Body of pancreas (tissue), 4 donors: ENCODE data around the gene SPAG9. TPM values are rescaled to one million over a fixed set of nuclear protein-coding genes. Genes with fewer than 3 reads are reported as not detected.
A peak's percentile ranks its signal among the peaks of the same experiment; 100 is the strongest.

Experiments used
- ATAC-seq: fragments of 150-250 bp; one replicate; pipeline ENCODE4 v1.9.1; 2016
- DNase-seq, 4 donors: peaks; one replicate each; pipeline ENCODE4 v3.0.0-alpha.2; 2019
- H3K27ac ChIP-seq, 4 donors: fragments of 200-600 bp; sonication (generic); 1 replicate in 3 of 4; 2 replicates in 1 of 4; pipeline versions ENCODE4 v1.5.1 to v1.6.1; 2016 to 2019; ENCODE audit warnings: mild to moderate bottlenecking in 1 of 4, mixed read lengths in 1 of 4, moderate library complexity in 1 of 4
- H3K27me3 ChIP-seq, 2 donors: fragments of 200-600 bp; sonication (generic); one replicate each; pipeline ENCODE4 v1.6.0; 2016; ENCODE audit warnings: mild to moderate bottlenecking in 1 of 2
- H3K36me3 ChIP-seq, 2 donors: fragments of 200-600 bp; sonication (generic); replicated peaks in 1 of 2; 2 replicates each; pipeline ENCODE4 v1.5.1; 2016; ENCODE audit warnings: low read depth in 2 of 2; ENCODE audit not compliant: insufficient read depth in 1 of 2
- H3K4me1 ChIP-seq: fragments of 200-600 bp; sonication (generic); one replicate; pipeline ENCODE4 v1.6.0; 2016
- H3K4me3 ChIP-seq, 2 donors: fragments of 200-600 bp; sonication (generic); 1 replicate in 1 of 2; 2 replicates in 1 of 2; pipeline ENCODE4 v1.5.1; 2016 to 2019
- H3K9me3 ChIP-seq, 3 donors: fragments of 200-600 bp; sonication (generic); 1 replicate in 2 of 3; 2 replicates in 1 of 3; pipeline ENCODE4 v1.5.1; 2016
- POLR2A ChIP-seq, 3 donors: fragments of 450-650 bp; IDR thresholded peaks; one replicate each; pipeline ENCODE4 v1.6.1; 2016; ENCODE audit warnings: antibody characterized with exemption in 3 of 3, mild to moderate bottlenecking in 2 of 3
- WGBS, 2 donors: methylation state at CpG; one replicate each; pipeline ENCODE4 v1.1.5; 2017; 5-methylcytosine and 5-hydroxymethylcytosine counted together
- intact Hi-C: fragments of 100-400 bp; cut with DNase I; formaldehyde crosslinking; loops from one replicate; pipeline ENCODE4 v1.15.1; 2023
- total RNA-seq, 2 donors: library from RNA; depleted of rRNA; stranded (reverse); fragments of >200 nt; gene quantifications; one replicate each; pipeline ENCODE4 v1.1.0, GENCODE V29; 2016
- TF ChIP-seq, protein P1 (sequence below), 7 experiments: fragments of 450-650 bp in 4 of 7; fragments of 200-600 bp in 3 of 7; sonication (generic) in 3 of 7; IDR thresholded peaks; one replicate each; pipeline ENCODE4 v1.5.1; 2016 to 2019; ENCODE audit warnings: antibody characterized with exemption in 7 of 7

SPAG9 gene
- total RNA-seq, 2 donors from 2014 or later, result 49.8 to 76.8 TPM

GRCh38 chr17:51059781-51060180 lies 60.9 kb downstream of the SPAG9 start:
- DNase-seq, result no peak
- ATAC-seq, result no peak
- no peak overlapping the region for H3K4me3 ChIP-seq
- 76 to 82% methylated on average over 2 of the region's 2 CpGs for WGBS, 2 donors
- intact Hi-C loops, result no loop called here
- H3K9me3 ChIP-seq, result no peaks in the 10 kb centered on the region
- H3K4me1 ChIP-seq, result peaks cover 37% of the 10 kb centered on the region
- peak overlapping the region in 1 of 4 donors; percentile 12 for H3K27ac ChIP-seq
- TF ChIP-seq POLR2A (IDR thresholded peaks at IDR 0.05), result no peak
- TF ChIP-seq, protein P1, sequence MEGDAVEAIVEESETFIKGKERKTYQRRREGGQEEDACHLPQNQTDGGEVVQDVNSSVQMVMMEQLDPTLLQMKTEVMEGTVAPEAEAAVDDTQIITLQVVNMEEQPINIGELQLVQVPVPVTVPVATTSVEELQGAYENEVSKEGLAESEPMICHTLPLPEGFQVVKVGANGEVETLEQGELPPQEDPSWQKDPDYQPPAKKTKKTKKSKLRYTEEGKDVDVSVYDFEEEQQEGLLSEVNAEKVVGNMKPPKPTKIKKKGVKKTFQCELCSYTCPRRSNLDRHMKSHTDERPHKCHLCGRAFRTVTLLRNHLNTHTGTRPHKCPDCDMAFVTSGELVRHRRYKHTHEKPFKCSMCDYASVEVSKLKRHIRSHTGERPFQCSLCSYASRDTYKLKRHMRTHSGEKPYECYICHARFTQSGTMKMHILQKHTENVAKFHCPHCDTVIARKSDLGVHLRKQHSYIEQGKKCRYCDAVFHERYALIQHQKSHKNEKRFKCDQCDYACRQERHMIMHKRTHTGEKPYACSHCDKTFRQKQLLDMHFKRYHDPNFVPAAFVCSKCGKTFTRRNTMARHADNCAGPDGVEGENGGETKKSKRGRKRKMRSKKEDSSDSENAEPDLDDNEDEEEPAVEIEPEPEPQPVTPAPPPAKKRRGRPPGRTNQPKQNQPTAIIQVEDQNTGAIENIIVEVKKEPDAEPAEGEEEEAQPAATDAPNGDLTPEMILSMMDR (IDR thresholded peaks at IDR 0.05), result no peak
- H3K36me3 ChIP-seq, result no peaks in the 10 kb centered on the region
- H3K27me3 ChIP-seq, result no peaks in the 10 kb centered on the region

- H3K36me3 ChIP-seq, result no peaks in the 10 kb centered on the region
- WGBS, 2 donors, result 15 to 19% methylated on average over 3 of the region's 3 CpGs
- peak overlapping the region; percentile 19 to 89 (median 81) for H3K27ac ChIP-seq
Observed at GRCh38 chr17:51057534-51057933, 63.1 kb downstream of the SPAG9 start.

GRCh38 chr17:51056813-51057510 lies 63.7 kb downstream of the SPAG9 start:
- TF ChIP-seq, protein P1 (IDR thresholded peaks at IDR 0.05), result peak; percentile 19 to 46 (median 36)
- no peak for TF ChIP-seq POLR2A (IDR thresholded peaks at IDR 0.05)
- DNase-seq (peak; percentile 18 to 60 (median 46)), ATAC-seq (peak; percentile 81)
- no peak overlapping the region for H3K4me3 ChIP-seq
- no peaks in the 10 kb centered on the region for H3K9me3 ChIP-seq
- peak overlapping the region; percentile 19 to 89 (median 81) for H3K27ac ChIP-seq
- no peaks in the 10 kb centered on the region for H3K27me3 ChIP-seq
- intact Hi-C loops, result no loop called here
- peaks cover 34% of the 10 kb centered on the region for H3K4me1 ChIP-seq
- no peaks in the 10 kb centered on the region for H3K36me3 ChIP-seq
- WGBS, 2 donors, result 5 to 16% methylated on average over 1 of the region's 1 CpG

More at GRCh38 chr17:51057534-51057933, 63.1 kb downstream of the SPAG9 start:
- no peak overlapping the region for H3K4me3 ChIP-seq
- no peak for DNase-seq
- H3K4me1 ChIP-seq, result peaks cover 34% of the 10 kb centered on the region
- ATAC-seq, result peak; percentile 12
- intact Hi-C loops, result no loop called here
- H3K9me3 ChIP-seq, result no peaks in the 10 kb centered on the region
- no peaks in the 10 kb centered on the region for H3K27me3 ChIP-seq
- TF ChIP-seq POLR2A (IDR thresholded peaks at IDR 0.05), result no peak
- TF ChIP-seq, protein P1 (IDR thresholded peaks at IDR 0.05), result no peak

DNA sequence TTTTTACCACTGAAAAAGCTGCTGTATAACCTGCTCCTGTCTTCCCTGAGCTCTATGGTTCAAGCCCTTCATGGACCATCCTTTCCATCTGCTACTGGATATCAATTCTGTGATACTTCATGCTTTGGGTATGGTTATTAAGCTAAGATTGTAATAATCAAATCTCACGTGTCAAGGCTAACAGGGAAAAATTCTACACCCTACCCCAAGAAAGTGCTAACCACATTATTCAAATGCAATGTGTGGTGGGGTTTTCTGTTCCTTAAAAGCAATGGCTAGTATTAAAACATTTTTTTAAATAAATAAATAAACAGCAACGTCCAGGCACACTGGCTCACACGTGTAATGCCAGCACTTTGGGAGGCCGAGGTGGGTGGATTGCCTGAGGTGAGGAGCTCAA lies 65.9 kb downstream of the SPAG9 start:
- WGBS, 2 donors, result 81 to 82% methylated on average over 4 of the region's 4 CpGs
- H3K4me3 ChIP-seq, result no peak overlapping the region
- no peaks in the 10 kb centered on the region for H3K27me3 ChIP-seq
- intact Hi-C loops, result no loop called here
- TF ChIP-seq, protein P1 (IDR thresholded peaks at IDR 0.05), result no peak
- no peak for TF ChIP-seq POLR2A (IDR thresholded peaks at IDR 0.05)
- no peaks in the 10 kb centered on the region for H3K9me3 ChIP-seq
- ATAC-seq, result no peak
- H3K36me3 ChIP-seq, result no peaks in the 10 kb centered on the region
- H3K4me1 ChIP-seq, result peaks cover 32% of the 10 kb centered on the region
- H3K27ac ChIP-seq, result peak overlapping the region in 1 of 4 donors; percentile 89
- no peak for DNase-seq

- 88 to 93% methylated on average over 3 of the region's 3 CpGs for WGBS, 2 donors
Observed at GRCh38 chr17:51052235-51052634, 68.4 kb downstream of the SPAG9 start.

More at GRCh38 chr17:51052235-51052634, 68.4 kb downstream of the SPAG9 start:
- no peak for DNase-seq
- Histone ChIP-seq H3K4me3 (no peak overlapping the region), H3K27me3 (no peaks in the 10 kb centered on the region), H3K27ac (no peak overlapping the region), H3K36me3 (no peaks in the 10 kb centered on the region), H3K4me1 (peaks cover 42% of the 10 kb centered on the region), H3K9me3 (no peaks in the 10 kb centered on the region)
- no peak for ATAC-seq
- TF ChIP-seq, protein P1 (IDR thresholded peaks at IDR 0.05), result no peak
- TF ChIP-seq POLR2A (IDR thresholded peaks at IDR 0.05), result no peak
- intact Hi-C loops, result no loop called here
